B cell (primary cell): Measurements from ENCODE around the gene SMU1. TPM values are rescaled to one million over a fixed set of nuclear protein-coding genes. Genes with fewer than 3 reads are reported as not detected.

Experiments used
- ATAC-seq: fragments of 200-7000 bp; cut with Tn5 transposase; one replicate; pipeline ENCODE4 v1.10.0; 2021; ENCODE audit warnings: low read depth, mild to moderate bottlenecking, moderate number of reproducible peaks, moderate library complexity
- CTCF ChIA-PET: fragments of 350-600 bp; sonication (Branson Sonifier 250); formaldehyde crosslinking; loops from one replicate; lab custom pipeline; 2021; ENCODE audit warnings: antibody characterized with exemption, inconsistent platforms; lab: Charles Lee
- POLR2A ChIA-PET: fragments of 350-600 bp; sonication (Branson Sonifier 250); formaldehyde crosslinking; loops from one replicate; lab custom pipeline; 2021; ENCODE audit warnings: antibody characterized with exemption; lab: Charles Lee
- DNase-seq: peaks from one replicate; pipeline ENCODE4 v3.0.0; 2013
- H2AFZ ChIP-seq: 2 replicates; pipeline ENCODE4 v1.6.1; 2012; ENCODE audit warnings: mild to moderate bottlenecking, low read depth, low read length; ENCODE audit not compliant: insufficient read depth, poor library complexity, severe bottlenecking
- H3K27ac ChIP-seq, 2 donors: 1 replicate in 1 of 2; 2 replicates in 1 of 2; pipeline ENCODE4 v1.5.1; 2012 to 2013; ENCODE audit warnings: low read length in 2 of 2, mild to moderate bottlenecking in 2 of 2, moderate library complexity in 1 of 2
- H3K27me3 ChIP-seq, 4 experiments: fragments of 200-600 bp in 1 of 4; sonication (generic) in 1 of 4; replicated peaks in 1 of 4; 1 replicate in 2 of 4; 2 replicates in 2 of 4; pipeline versions ENCODE4 v1.6.1 to v1.7.0; 2013 to 2016; ENCODE audit warnings: low read length in 3 of 4, mild to moderate bottlenecking in 2 of 4, mixed read lengths in 1 of 4, moderate library complexity in 1 of 4; ENCODE audit not compliant: insufficient read depth in 4 of 4, control insufficient read depth in 3 of 4; ENCODE audit errors: control extremely low read depth in 1 of 4
- H3K36me3 ChIP-seq, 2 experiments: replicated peaks in 1 of 2; 1 replicate in 1 of 2; 2 replicates in 1 of 2; pipeline versions ENCODE4 v1.6.1 to v1.7.1; 2013; ENCODE audit warnings: low read length in 1 of 2; ENCODE audit not compliant: insufficient read depth in 2 of 2, control insufficient read depth in 1 of 2; ENCODE audit errors: control extremely low read depth in 1 of 2, extremely low read depth in 1 of 2
- H3K4me1 ChIP-seq, 2 donors: fragments of 200-600 bp in 1 of 2; sonication (generic) in 1 of 2; 1 replicate in 1 of 2; 2 replicates in 1 of 2; pipeline versions ENCODE4 v1.5.1 to v1.6.1; 2013 to 2017; ENCODE audit warnings: low read length in 2 of 2; ENCODE audit not compliant: control insufficient read depth in 2 of 2, insufficient read depth in 2 of 2
- H3K4me2 ChIP-seq: replicated peaks from 2 replicates; pipeline ENCODE3; 2012; ENCODE audit warnings: mild to moderate bottlenecking, low read depth, low read length; ENCODE audit not compliant: poor library complexity, severe bottlenecking
- H3K4me3 ChIP-seq, 5 experiments: fragments of 200-600 bp in 1 of 5; sonication (generic) in 1 of 5; 1 replicate in 3 of 5; 2 replicates in 2 of 5; pipeline versions ENCODE4 v1.5.1 to v1.7.0; 2011 to 2016; ENCODE audit warnings: low read length in 4 of 5, mild to moderate bottlenecking in 4 of 5, low read depth in 2 of 5, control low read depth in 1 of 5, moderate library complexity in 1 of 5; ENCODE audit not compliant: insufficient read depth in 1 of 5; ENCODE audit errors: control extremely low read depth in 1 of 5, extremely low read depth in 1 of 5
- H3K79me2 ChIP-seq: fragments of 200-600 bp; sonication (generic); one replicate; pipeline ENCODE4 v1.6.0; 2016; ENCODE audit warnings: low read length; ENCODE audit not compliant: control insufficient read depth, insufficient read depth
- H3K9ac ChIP-seq: fragments of 200-600 bp; sonication (generic); 2 replicates; pipeline ENCODE4 v1.6.1; 2017; ENCODE audit warnings: mild to moderate bottlenecking, low read length, moderate library complexity
- H3K9me3 ChIP-seq, 3 donors: one replicate each; pipeline versions ENCODE4 v1.6.1 to v1.7.1; 2013; ENCODE audit warnings: low read length in 2 of 3; ENCODE audit not compliant: control insufficient read depth in 2 of 3, insufficient read depth in 1 of 3; ENCODE audit errors: control extremely low read depth in 1 of 3
- H4K20me1 ChIP-seq: 2 replicates; pipeline ENCODE4 v1.6.0; 2012; ENCODE audit warnings: mild to moderate bottlenecking, low read length; ENCODE audit not compliant: insufficient read depth, control insufficient read depth, poor library complexity, severe bottlenecking
- H3K27ac Mint-ChIP-seq: one replicate; pipeline ENCODE4 v1.8.0; 2021; ENCODE audit warnings: mixed read lengths
- H3K27me3 Mint-ChIP-seq: one replicate; pipeline ENCODE4 v1.8.0; 2021; ENCODE audit warnings: mixed read lengths
- H3K4me1 Mint-ChIP-seq: one replicate; pipeline ENCODE4 v1.8.0; 2021; ENCODE audit warnings: mixed read lengths
- H3K4me3 Mint-ChIP-seq: one replicate; pipeline ENCODE4 v1.8.0; 2021; ENCODE audit warnings: mixed read lengths
- H3K9me3 Mint-ChIP-seq: one replicate; pipeline ENCODE4 v1.8.0; 2022; ENCODE audit warnings: mixed read lengths; ENCODE audit not compliant: insufficient read depth
- EZH2 ChIP-seq: IDR thresholded peaks from 2 replicates; pipeline ENCODE4 v1.6.1; 2012; ENCODE audit warnings: borderline replicate concordance, low read depth, mild to moderate bottlenecking, moderate library complexity, low read length; ENCODE audit not compliant: insufficient read depth, poor library complexity, severe bottlenecking
- WGBS: methylation state at CpG from one replicate; pipeline ENCODE4 v1.1.5; 2013; ENCODE audit warnings: missing lambda C conversion rate; ENCODE audit not compliant: insufficient coverage; 5-methylcytosine and 5-hydroxymethylcytosine counted together
- intact Hi-C: fragments of 100-400 bp; cut with micrococcal nuclease; formaldehyde crosslinking; loops from one replicate; pipeline ENCODE4 v1.10.0; 2022
- polyA plus RNA-seq: library from polyadenylated mRNA; depleted of rRNA; stranded (reverse); fragments of >200 nt; gene quantifications from 2 replicates; pipeline ENCODE4 v1.2.3, GENCODE V29; 2012
- total RNA-seq, 2 donors: library from RNA; stranded (reverse); fragments of 120-200 nt in 1 of 2; gene quantifications; 1 replicate in 1 of 2; 2 replicates in 1 of 2; pipeline versions ENCODE4 v1.2.3 to v1.2.4, GENCODE V29; 2013 to 2022
- TF ChIP-seq, protein P1 (sequence below): fragments of 200-600 bp; IDR thresholded peaks from one replicate; pipeline ENCODE4 v1.8.0; 2022; ENCODE audit warnings: antibody characterized with exemption, mild to moderate bottlenecking

SMU1 gene
- total and polyA plus RNA-seq, 2 donors (not counting 1 experiment from before 2014, with no cell fraction given): 6.2 to 26.3 TPM

- ChIA-PET POLR2A (interaction anchor here (0.7 to 0.8 kb wide), 2 partner anchors 19 to 55 kb away, joined by 3 read pairs; no protein-coding TSS in a partner anchor), CTCF (interaction anchor here (0.6 to 3.7 kb wide), 3 partner anchors 9 to 121 kb away, joined by 3 to 18 read pairs (median 3); no protein-coding TSS in a partner anchor)
- Histone ChIP-seq H3K27me3 (no peaks in the 10 kb centered on the region), H3K36me3 (peaks cover 0 to 10% of the 10 kb centered on the region in 2 experiments), H3K4me3 (no peak overlapping the region), H3K4me1 (peaks cover 4 to 17% of the 10 kb centered on the region in 2 donors), H3K4me2 (no peak overlapping the region), H2AFZ (no peak overlapping the region), H4K20me1 (peaks cover 6% of the 10 kb centered on the region), H3K9ac (no peak overlapping the region), H3K9me3 (no peaks in the 10 kb centered on the region), H3K27ac (no peak overlapping the region), H3K79me2 (no peaks in the 10 kb centered on the region)
- H3K27me3 Mint-ChIP-seq: no peaks in the 10 kb centered on the region
- no CpG with 5 or more reads among the region's 5 CpGs for WGBS
- H3K27ac Mint-ChIP-seq: peak overlapping the region; percentile 38
- H3K9me3 Mint-ChIP-seq: no peaks in the 10 kb centered on the region
- TF ChIP-seq EZH2: no peak
- TF ChIP-seq, protein P1, sequence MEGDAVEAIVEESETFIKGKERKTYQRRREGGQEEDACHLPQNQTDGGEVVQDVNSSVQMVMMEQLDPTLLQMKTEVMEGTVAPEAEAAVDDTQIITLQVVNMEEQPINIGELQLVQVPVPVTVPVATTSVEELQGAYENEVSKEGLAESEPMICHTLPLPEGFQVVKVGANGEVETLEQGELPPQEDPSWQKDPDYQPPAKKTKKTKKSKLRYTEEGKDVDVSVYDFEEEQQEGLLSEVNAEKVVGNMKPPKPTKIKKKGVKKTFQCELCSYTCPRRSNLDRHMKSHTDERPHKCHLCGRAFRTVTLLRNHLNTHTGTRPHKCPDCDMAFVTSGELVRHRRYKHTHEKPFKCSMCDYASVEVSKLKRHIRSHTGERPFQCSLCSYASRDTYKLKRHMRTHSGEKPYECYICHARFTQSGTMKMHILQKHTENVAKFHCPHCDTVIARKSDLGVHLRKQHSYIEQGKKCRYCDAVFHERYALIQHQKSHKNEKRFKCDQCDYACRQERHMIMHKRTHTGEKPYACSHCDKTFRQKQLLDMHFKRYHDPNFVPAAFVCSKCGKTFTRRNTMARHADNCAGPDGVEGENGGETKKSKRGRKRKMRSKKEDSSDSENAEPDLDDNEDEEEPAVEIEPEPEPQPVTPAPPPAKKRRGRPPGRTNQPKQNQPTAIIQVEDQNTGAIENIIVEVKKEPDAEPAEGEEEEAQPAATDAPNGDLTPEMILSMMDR: no peak
- ATAC-seq (no peak), DNase-seq (no peak)
- intact Hi-C loops: no loop called here
- H3K4me1 Mint-ChIP-seq: peaks cover 41% of the 10 kb centered on the region
- H3K4me3 Mint-ChIP-seq: no peak overlapping the region
Observed at GRCh38 chr9:33105504-33105903, 29.0 kb upstream of the SMU1 start.

DNA sequence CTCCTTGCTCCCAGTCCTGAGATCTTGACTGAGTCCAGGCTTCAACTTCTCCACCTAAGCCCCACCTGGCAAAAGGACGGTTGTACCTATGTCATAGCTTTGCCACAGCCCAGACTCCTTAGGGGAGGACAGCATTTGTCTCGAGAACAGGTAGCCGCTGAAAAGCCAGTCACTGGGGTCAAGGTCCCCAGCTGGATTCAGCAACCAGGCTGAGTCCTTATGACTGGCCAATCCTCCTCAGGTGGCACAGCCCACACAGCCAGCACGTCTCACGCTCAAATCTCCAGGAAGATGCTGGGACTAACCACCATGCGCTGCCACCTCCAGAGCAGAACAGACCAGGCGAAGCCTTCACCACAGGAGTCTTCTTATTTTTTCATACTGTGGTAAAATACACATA is 27.9 kb upstream of the SMU1 start:
- ChIA-PET POLR2A (no interaction called here), CTCF (interaction anchor here (1.2 to 3.7 kb wide), 3 partner anchors 22 to 122 kb away, joined by 3 to 18 read pairs (median 3); no protein-coding TSS in a partner anchor)
- Histone ChIP-seq H3K4me1 (peaks cover 4 to 15% of the 10 kb centered on the region in 2 donors), H3K36me3 (peaks cover 0 to 4% of the 10 kb centered on the region in 2 experiments), H3K9ac (no peak overlapping the region), H3K9me3 (no peaks in the 10 kb centered on the region), H3K79me2 (no peaks in the 10 kb centered on the region), H3K27me3 (no peaks in the 10 kb centered on the region), H3K4me3 (no peak overlapping the region), H3K27ac (no peak overlapping the region), H2AFZ (no peak overlapping the region), H4K20me1 (no peaks in the 10 kb centered on the region), H3K4me2 (no peak overlapping the region)
- H3K4me3 Mint-ChIP-seq: no peak overlapping the region
- no peak for DNase-seq
- no peaks in the 10 kb centered on the region for H3K9me3 Mint-ChIP-seq
- 90% methylated on average over 6 of the region's 7 CpGs for WGBS
- peaks cover 32% of the 10 kb centered on the region for H3K4me1 Mint-ChIP-seq
- intact Hi-C loops: no loop called here
- H3K27ac Mint-ChIP-seq: peak overlapping the region; percentile 23
- no peak for ATAC-seq
- TF ChIP-seq EZH2: no peak
- TF ChIP-seq, protein P1: no peak
- H3K27me3 Mint-ChIP-seq: no peaks in the 10 kb centered on the region
